Peyer's patch (tissue), 4 donors: ENCODE results near the gene CCPG1. TPM values are rescaled to one million over a fixed set of nuclear protein-coding genes. Genes with fewer than 3 reads are reported as not detected.

Experiments
- DNase-seq, 3 donors: peaks; one replicate each; pipeline ENCODE4 v3.0.0-alpha.2; 2017 to 2019
- H3K27ac ChIP-seq, 4 donors: fragments of 200-600 bp; sonication (generic); one replicate each; pipeline ENCODE4 v1.5.1; 2016 to 2019
- H3K27me3 ChIP-seq, 2 donors: fragments of 200-600 bp; sonication (generic); one replicate each; pipeline ENCODE4 v1.5.1; 2019
- H3K36me3 ChIP-seq, 3 donors: fragments of 200-600 bp; sonication (generic); one replicate each; pipeline ENCODE4 v1.5.1; 2016 to 2019
- H3K4me1 ChIP-seq, 4 donors: fragments of 200-600 bp; sonication (generic); one replicate each; pipeline ENCODE4 v1.5.1; 2016 to 2019
- H3K4me3 ChIP-seq, 4 donors: fragments of 200-600 bp; sonication (generic); 1 replicate in 3 of 4; 2 replicates in 1 of 4; pipeline ENCODE4 v1.5.1; 2016 to 2019; ENCODE audit warnings: mild to moderate bottlenecking in 1 of 4
- H3K9me3 ChIP-seq, 4 donors: fragments of 200-600 bp; sonication (generic); one replicate each; pipeline ENCODE4 v1.5.1; 2016 to 2019; ENCODE audit warnings: mild to moderate bottlenecking in 1 of 4
- POLR2A ChIP-seq, 2 donors: fragments of 450-650 bp; IDR thresholded peaks; one replicate each; pipeline ENCODE4 v1.5.1; 2017; ENCODE audit warnings: antibody characterized with exemption in 2 of 2, mild to moderate bottlenecking in 2 of 2, moderate library complexity in 2 of 2
- total RNA-seq, 4 donors: library from RNA; depleted of rRNA; stranded (reverse); fragments of >200 nt; gene quantifications; one replicate each; pipeline ENCODE4 v1.1.0, GENCODE V29; 2016
- TF ChIP-seq, protein P1 (sequence below), 6 experiments: fragments of 450-650 bp in 4 of 6; fragments of 200-600 bp in 2 of 6; sonication (generic) in 1 of 6; IDR thresholded peaks; one replicate each; pipeline ENCODE4 v1.5.1; 2017 to 2019; ENCODE audit warnings: antibody characterized with exemption in 6 of 6, mild to moderate bottlenecking in 3 of 6, moderate library complexity in 1 of 6

CCPG1 gene
- total RNA-seq, 4 donors from 2014 or later: 24.8 to 36.3 (median 29.5) TPM

GRCh38 chr15:55372701-55373440 lies 35.3 kb downstream of the CCPG1 start:
- TF ChIP-seq, protein P1, sequence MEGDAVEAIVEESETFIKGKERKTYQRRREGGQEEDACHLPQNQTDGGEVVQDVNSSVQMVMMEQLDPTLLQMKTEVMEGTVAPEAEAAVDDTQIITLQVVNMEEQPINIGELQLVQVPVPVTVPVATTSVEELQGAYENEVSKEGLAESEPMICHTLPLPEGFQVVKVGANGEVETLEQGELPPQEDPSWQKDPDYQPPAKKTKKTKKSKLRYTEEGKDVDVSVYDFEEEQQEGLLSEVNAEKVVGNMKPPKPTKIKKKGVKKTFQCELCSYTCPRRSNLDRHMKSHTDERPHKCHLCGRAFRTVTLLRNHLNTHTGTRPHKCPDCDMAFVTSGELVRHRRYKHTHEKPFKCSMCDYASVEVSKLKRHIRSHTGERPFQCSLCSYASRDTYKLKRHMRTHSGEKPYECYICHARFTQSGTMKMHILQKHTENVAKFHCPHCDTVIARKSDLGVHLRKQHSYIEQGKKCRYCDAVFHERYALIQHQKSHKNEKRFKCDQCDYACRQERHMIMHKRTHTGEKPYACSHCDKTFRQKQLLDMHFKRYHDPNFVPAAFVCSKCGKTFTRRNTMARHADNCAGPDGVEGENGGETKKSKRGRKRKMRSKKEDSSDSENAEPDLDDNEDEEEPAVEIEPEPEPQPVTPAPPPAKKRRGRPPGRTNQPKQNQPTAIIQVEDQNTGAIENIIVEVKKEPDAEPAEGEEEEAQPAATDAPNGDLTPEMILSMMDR (IDR thresholded peaks at IDR 0.05): no peak
- no peak for TF ChIP-seq POLR2A (IDR thresholded peaks at IDR 0.05)
- H3K27me3 ChIP-seq: no peaks in the 10 kb centered on the region
- no peaks in the 10 kb centered on the region for H3K9me3 ChIP-seq
- H3K27ac ChIP-seq: no peak overlapping the region
- peaks cover 0 to 45% (median 4%) of the 10 kb centered on the region in 3 donors for H3K36me3 ChIP-seq
- H3K4me1 ChIP-seq: no peaks in the 10 kb centered on the region
- DNase-seq: no peak
- H3K4me3 ChIP-seq: no peak overlapping the region

GRCh38 chr15:55366981-55367380 lies 41.2 kb downstream of the CCPG1 start:
- H3K9me3 ChIP-seq: no peaks in the 10 kb centered on the region
- H3K4me3 ChIP-seq: no peak overlapping the region
- H3K27ac ChIP-seq: no peak overlapping the region
- no peaks in the 10 kb centered on the region for H3K4me1 ChIP-seq
- peaks cover 0 to 29% (median 0%) of the 10 kb centered on the region in 3 donors for H3K36me3 ChIP-seq
- no peaks in the 10 kb centered on the region for H3K27me3 ChIP-seq
- TF ChIP-seq, protein P1 (IDR thresholded peaks at IDR 0.05): no peak
- no peak for TF ChIP-seq POLR2A (IDR thresholded peaks at IDR 0.05)
- no peak for DNase-seq

GRCh38 chr15:55362641-55363040 lies 45.5 kb downstream of the CCPG1 start:
- Histone ChIP-seq H3K4me3 (no peak overlapping the region), H3K4me1 (no peaks in the 10 kb centered on the region), H3K36me3 (peaks cover 0 to 22% (median 0%) of the 10 kb centered on the region in 3 donors), H3K9me3 (no peaks in the 10 kb centered on the region), H3K27me3 (no peaks in the 10 kb centered on the region), H3K27ac (no peak overlapping the region)
- TF ChIP-seq POLR2A (IDR thresholded peaks at IDR 0.05): no peak
- TF ChIP-seq, protein P1 (IDR thresholded peaks at IDR 0.05): no peak
- no peak for DNase-seq

DNA sequence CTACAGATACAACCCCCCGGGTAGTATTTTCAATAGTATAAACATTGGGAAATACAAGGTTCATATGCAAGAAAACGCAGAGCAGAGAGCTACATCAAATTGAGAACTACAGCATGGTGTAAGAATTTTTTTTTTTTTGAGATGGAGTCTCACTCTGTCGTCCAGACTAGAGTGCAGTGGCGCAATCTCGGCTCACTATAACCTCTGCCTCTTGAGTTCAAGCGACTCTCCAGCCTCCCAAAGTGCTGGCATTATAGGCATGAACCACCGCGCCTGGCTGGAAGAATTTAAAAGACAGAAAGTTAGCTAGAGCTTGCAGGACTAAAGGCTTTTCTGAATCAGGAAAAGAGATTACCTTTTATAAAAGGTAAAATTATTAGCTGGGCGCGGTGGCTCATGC lies 47.1 kb downstream of the CCPG1 start:
- no peaks in the 10 kb centered on the region for H3K4me1 ChIP-seq
- H3K4me3 ChIP-seq: no peak overlapping the region
- no peak for DNase-seq
- no peak for TF ChIP-seq POLR2A (IDR thresholded peaks at IDR 0.05)
- TF ChIP-seq, protein P1 (IDR thresholded peaks at IDR 0.05): no peak
- no peaks in the 10 kb centered on the region for H3K9me3 ChIP-seq
- H3K27me3 ChIP-seq: no peaks in the 10 kb centered on the region
- H3K36me3 ChIP-seq: peaks cover 0 to 35% (median 0%) of the 10 kb centered on the region in 3 donors
- H3K27ac ChIP-seq: no peak overlapping the region

DNA sequence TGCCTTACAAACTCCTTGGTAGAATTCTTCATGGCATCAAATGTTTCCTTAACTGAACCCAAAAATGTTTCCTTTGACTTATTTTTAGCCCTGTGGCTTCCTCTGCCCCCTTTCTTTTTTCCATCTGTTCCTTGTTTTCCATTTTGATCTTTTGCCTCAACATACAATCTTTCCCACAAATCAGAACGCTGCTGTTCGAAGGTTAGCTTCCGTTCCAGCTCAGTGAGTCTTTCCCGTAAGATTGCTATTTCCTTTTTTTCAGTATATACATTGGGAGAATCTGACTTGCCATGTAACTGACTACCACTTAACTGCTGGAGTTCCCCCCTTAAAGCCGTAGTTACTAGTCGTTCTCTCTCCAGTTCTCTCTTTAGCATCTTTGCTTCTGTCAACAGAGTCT lies 47.9 kb downstream of the CCPG1 start:
- no peaks in the 10 kb centered on the region for H3K27me3 ChIP-seq
- H3K27ac ChIP-seq: no peak overlapping the region
- TF ChIP-seq, protein P1 (IDR thresholded peaks at IDR 0.05): no peak
- TF ChIP-seq POLR2A (IDR thresholded peaks at IDR 0.05): no peak
- no peak for DNase-seq
- H3K36me3 ChIP-seq: peaks cover 0 to 43% (median 0%) of the 10 kb centered on the region in 3 donors
- no peak overlapping the region for H3K4me3 ChIP-seq
- H3K4me1 ChIP-seq: no peaks in the 10 kb centered on the region
- H3K9me3 ChIP-seq: no peaks in the 10 kb centered on the region
